ENCODE results near the gene HSPA1L. TPM values are rescaled to one million over a fixed set of nuclear protein-coding genes. Genes with fewer than 3 reads are reported as not detected.

Gene HSPA1L
- total and polyA plus RNA-seq, 2 experiments from 2014 or later, result 0.44 to 0.83 TPM

DNA sequence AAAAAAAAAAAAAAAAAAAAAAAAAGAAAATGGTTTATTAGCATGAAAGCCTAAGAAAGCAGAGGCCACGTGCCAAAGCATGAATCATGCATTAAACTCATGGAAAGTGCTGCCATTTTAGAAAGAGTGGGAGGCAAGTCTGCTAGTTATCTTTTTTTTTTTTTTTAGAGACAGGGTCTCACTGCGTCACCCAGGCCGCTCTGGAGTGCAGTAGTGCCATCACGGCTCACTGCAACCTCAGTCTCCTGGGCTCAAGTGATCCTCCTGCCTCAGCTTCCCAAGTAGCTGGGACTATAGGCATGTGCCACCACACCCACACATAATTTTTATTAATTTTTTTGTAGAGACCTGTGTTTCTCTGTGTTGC is 43.1 kb downstream of the HSPA1L start (continued):
- TF ChIP-seq, protein P1, sequence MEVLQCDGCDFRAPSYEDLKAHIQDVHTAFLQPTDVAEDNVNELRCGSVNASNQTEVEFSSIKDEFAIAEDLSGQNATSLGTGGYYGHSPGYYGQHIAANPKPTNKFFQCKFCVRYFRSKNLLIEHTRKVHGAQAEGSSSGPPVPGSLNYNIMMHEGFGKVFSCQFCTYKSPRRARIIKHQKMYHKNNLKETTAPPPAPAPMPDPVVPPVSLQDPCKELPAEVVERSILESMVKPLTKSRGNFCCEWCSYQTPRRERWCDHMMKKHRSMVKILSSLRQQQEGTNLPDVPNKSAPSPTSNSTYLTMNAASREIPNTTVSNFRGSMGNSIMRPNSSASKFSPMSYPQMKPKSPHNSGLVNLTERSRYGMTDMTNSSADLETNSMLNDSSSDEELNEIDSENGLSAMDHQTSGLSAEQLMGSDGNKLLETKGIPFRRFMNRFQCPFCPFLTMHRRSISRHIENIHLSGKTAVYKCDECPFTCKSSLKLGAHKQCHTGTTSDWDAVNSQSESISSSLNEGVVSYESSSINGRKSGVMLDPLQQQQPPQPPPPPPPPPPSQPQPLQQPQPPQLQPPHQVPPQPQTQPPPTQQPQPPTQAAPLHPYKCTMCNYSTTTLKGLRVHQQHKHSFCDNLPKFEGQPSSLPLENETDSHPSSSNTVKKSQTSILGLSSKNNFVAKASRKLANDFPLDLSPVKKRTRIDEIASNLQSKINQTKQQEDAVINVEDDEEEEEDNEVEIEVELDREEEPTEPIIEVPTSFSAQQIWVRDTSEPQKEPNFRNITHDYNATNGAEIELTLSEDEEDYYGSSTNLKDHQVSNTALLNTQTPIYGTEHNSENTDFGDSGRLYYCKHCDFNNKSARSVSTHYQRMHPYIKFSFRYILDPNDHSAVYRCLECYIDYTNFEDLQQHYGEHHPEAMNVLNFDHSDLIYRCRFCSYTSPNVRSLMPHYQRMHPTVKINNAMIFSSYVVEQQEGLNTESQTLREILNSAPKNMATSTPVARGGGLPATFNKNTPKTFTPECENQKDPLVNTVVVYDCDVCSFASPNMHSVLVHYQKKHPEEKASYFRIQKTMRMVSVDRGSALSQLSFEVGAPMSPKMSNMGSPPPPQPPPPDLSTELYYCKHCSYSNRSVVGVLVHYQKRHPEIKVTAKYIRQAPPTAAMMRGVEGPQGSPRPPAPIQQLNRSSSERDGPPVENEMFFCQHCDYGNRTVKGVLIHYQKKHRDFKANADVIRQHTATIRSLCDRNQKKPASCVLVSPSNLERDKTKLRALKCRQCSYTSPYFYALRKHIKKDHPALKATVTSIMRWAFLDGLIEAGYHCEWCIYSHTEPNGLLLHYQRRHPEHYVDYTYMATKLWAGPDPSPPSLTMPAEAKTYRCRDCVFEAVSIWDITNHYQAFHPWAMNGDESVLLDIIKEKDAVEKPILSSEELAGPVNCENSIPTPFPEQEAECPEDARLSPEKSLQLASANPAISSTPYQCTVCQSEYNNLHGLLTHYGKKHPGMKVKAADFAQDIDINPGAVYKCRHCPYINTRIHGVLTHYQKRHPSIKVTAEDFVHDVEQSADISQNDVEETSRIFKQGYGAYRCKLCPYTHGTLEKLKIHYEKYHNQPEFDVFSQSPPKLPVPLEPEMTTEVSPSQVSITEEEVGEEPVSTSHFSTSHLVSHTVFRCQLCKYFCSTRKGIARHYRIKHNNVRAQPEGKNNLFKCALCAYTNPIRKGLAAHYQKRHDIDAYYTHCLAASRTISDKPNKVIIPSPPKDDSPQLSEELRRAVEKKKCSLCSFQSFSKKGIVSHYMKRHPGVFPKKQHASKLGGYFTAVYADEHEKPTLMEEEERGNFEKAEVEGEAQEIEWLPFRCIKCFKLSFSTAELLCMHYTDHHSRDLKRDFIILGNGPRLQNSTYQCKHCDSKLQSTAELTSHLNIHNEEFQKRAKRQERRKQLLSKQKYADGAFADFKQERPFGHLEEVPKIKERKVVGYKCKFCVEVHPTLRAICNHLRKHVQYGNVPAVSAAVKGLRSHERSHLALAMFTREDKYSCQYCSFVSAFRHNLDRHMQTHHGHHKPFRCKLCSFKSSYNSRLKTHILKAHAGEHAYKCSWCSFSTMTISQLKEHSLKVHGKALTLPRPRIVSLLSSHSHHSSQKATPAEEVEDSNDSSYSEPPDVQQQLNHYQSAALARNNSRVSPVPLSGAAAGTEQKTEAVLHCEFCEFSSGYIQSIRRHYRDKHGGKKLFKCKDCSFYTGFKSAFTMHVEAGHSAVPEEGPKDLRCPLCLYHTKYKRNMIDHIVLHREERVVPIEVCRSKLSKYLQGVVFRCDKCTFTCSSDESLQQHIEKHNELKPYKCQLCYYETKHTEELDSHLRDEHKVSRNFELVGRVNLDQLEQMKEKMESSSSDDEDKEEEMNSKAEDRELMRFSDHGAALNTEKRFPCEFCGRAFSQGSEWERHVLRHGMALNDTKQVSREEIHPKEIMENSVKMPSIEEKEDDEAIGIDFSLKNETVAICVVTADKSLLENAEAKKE (CRISPR knock-in tag; IDR thresholded peaks at IDR 0.05), result no peak
- TF ChIP-seq EZH2phosphoT487 (IDR thresholded peaks at IDR 0.05; ENCODE audit: unreplicated experiment) (no peak), EZH2 (IDR thresholded peaks at IDR 0.05; ENCODE audit: low read depth, unreplicated experiment) (no peak)

DNA sequence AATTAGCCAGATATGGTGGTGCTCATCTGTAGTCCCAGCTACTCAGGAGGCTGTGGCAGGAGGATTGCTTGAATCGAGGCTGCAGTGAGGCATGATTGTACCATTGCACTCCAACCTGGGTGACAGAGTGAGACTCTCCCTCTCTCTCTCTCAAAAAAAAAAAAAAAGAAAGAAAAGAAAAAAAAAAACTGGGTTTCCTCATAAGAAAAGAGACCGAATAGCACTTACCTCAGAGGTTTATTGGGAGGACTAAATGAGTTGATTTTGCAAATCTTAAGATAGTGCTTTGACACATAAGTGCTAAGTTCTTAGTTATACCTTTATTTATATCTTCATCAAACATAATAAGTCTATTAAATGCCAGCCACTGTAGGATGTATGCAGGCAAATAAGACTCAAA is 44.2 kb downstream of the HSPA1L start:
- Histone ChIP-seq H3K27me3 (ENCODE audit: insufficient read depth) (no peaks in the 10 kb centered on the region), H2AFZ (no peak overlapping the region), H3K4me3 (no peak overlapping the region), H3K4me1 (ENCODE audit: insufficient read depth) (peaks cover 9% of the 10 kb centered on the region), H3K9me2 (ENCODE audit: insufficient read depth) (no peaks in the 10 kb centered on the region), H3K4me2 (no peak overlapping the region), H3K27ac (ENCODE audit: low read depth) (no peak overlapping the region), H4K20me1 (replicated peaks; ENCODE audit: insufficient read depth) (no peaks in the 10 kb centered on the region), H3K79me2 (replicated peaks; ENCODE audit: insufficient read depth) (no peaks in the 10 kb centered on the region), H3F3A (replicated peaks; ENCODE audit: low read depth) (no peaks in the 10 kb centered on the region), H3K36me3 (ENCODE audit: insufficient read depth) (no peaks in the 10 kb centered on the region)
- Mint-ChIP-seq H3K4me1 (peaks cover 7% of the 10 kb centered on the region; the same call in 2 of the 3 replicates), H3K27ac (no peak overlapping the region), H3K9me3 (no peaks in the 10 kb centered on the region; the same call in 2 of the 3 replicates), H3K27me3 (ENCODE audit: insufficient read depth, low read depth, poor library complexity) (peaks cover 22% of the 10 kb centered on the region), H3K4me3 (no peak overlapping the region), H3K36me3 (ENCODE audit: low read depth) (no peaks in the 10 kb centered on the region)
- no peak for DNase-seq (ENCODE audit: low spot score)
- no peak for ATAC-seq
- TF ChIP-seq NANOG (IDR thresholded peaks at IDR 0.05; ENCODE audit: borderline replicate concordance) (no peak), ZNF331 (CRISPR knock-in tag; IDR thresholded peaks at IDR 0.05; ENCODE audit: low read depth) (no peak), EZH2phosphoT487 (IDR thresholded peaks at IDR 0.05; ENCODE audit: unreplicated experiment) (no peak), STAT1 (IDR thresholded peaks at IDR 0.05; ENCODE audit: unreplicated experiment) (no peak), JUNB (IDR thresholded peaks at IDR 0.05; ENCODE audit: unreplicated experiment) (no peak), EZH2 (IDR thresholded peaks at IDR 0.05; ENCODE audit: low read depth, unreplicated experiment) (no peak), CREB1 (CRISPR knock-in tag; IDR thresholded peaks at IDR 0.05; ENCODE audit: low read depth) (no peak), ZNF114 (CRISPR knock-in tag; IDR thresholded peaks at IDR 0.05) (no peak)
- TF ChIP-seq, protein P2, sequence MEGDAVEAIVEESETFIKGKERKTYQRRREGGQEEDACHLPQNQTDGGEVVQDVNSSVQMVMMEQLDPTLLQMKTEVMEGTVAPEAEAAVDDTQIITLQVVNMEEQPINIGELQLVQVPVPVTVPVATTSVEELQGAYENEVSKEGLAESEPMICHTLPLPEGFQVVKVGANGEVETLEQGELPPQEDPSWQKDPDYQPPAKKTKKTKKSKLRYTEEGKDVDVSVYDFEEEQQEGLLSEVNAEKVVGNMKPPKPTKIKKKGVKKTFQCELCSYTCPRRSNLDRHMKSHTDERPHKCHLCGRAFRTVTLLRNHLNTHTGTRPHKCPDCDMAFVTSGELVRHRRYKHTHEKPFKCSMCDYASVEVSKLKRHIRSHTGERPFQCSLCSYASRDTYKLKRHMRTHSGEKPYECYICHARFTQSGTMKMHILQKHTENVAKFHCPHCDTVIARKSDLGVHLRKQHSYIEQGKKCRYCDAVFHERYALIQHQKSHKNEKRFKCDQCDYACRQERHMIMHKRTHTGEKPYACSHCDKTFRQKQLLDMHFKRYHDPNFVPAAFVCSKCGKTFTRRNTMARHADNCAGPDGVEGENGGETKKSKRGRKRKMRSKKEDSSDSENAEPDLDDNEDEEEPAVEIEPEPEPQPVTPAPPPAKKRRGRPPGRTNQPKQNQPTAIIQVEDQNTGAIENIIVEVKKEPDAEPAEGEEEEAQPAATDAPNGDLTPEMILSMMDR (conservative IDR thresholded peaks at IDR 0.05; ENCODE audit: low read depth in 2 of 2), result no peak

Data from GM23338 (cell line).